BLaER1 treated with 17β-estradiol and CSF1 and Interleukin-3, amounts not matched to agents 10 nM and 100 nM (cell line): ENCODE measurements around the gene RASGRP3.

Source experiments
- H3K27ac ChIP-seq, 11 experiments: shearing (Covaris generic); formaldehyde crosslinking; 2 replicates each; pipeline ENCODE4 v1.8.1; 2022
- H3K27me3 ChIP-seq, 11 experiments: shearing (Covaris generic); formaldehyde crosslinking; 2 replicates each; pipeline ENCODE4 v1.8.1; 2022
- H3K36me3 ChIP-seq, 11 experiments: shearing (Covaris generic); formaldehyde crosslinking; 2 replicates each; pipeline ENCODE4 v1.8.1; 2022
- H3K4me1 ChIP-seq, 10 experiments: shearing (Covaris generic); formaldehyde crosslinking; 2 replicates each; pipeline ENCODE4 v1.8.1; 2022
- H3K4me2 ChIP-seq, 11 experiments: shearing (Covaris generic); formaldehyde crosslinking; 2 replicates each; pipeline ENCODE4 v1.8.1; 2022
- H3K4me3 ChIP-seq, 10 experiments: shearing (Covaris generic); formaldehyde crosslinking; 2 replicates each; pipeline ENCODE4 v1.8.1; 2022
- H3K9ac ChIP-seq, 11 experiments: shearing (Covaris generic); formaldehyde crosslinking; 2 replicates each; pipeline ENCODE4 v1.8.1; 2022
- H3K9me3 ChIP-seq, 11 experiments: shearing (Covaris generic); formaldehyde crosslinking; replicated peaks in 1 of 11; 2 replicates each; pipeline ENCODE4 v1.8.1; 2022
- H4K20me1 ChIP-seq, 11 experiments: shearing (Covaris generic); formaldehyde crosslinking; 2 replicates each; pipeline ENCODE4 v1.8.1; 2022
- Cebpa-rat ChIP-seq, 11 experiments: shearing (Covaris generic); IDR thresholded peaks; 2 replicates each; pipeline ENCODE4 v1.8.1; 2022

Gene RASGRP3

GRCh38 chr2:33614190-33614589 is 137.7 kb downstream of the RASGRP3 start:
- Histone ChIP-seq H4K20me1 (no peaks in the 10 kb centered on the region), H3K9ac (no peak overlapping the region), H3K4me3 (no peak overlapping the region), H3K27me3 (no peaks in the 10 kb centered on the region), H3K36me3 (0 out of 22 replicates have a peak, but pooled peaks cover 0 to 10% (median 0%) of the 10 kb centered on the region in 11 experiments), H3K4me1 (peaks cover 0 to 5% (median 4%) of the 10 kb centered on the region in 10 experiments; a peak in 4 of 20 replicates), H3K27ac (no peak overlapping the region), H3K4me2 (no peak overlapping the region), H3K9me3 (peaks cover 29 to 57% (median 43%) of the 10 kb centered on the region in 11 experiments)
- no peak for TF ChIP-seq Cebpa-rat (IDR thresholded peaks at IDR 0.05)
